GM04503 (cell line): ENCODE results near the gene WNT8A.
"Not testable (repeated sequence)": the region's sequence is repeated elsewhere in the genome, so short reads cannot be mapped to it uniquely, and the experiment has no call there.

Source experiments
- DNase-seq: peaks from one replicate; pipeline ENCODE4 v3.0.0-alpha.2; 2012; ENCODE audit warnings: low read depth

WNT8A gene

GRCh38 chr5:138083702-138084101 lies at the start of gene WNT8A:
WNT8A (plus strand) TSS chr5:138084033; CDS start chr5:138084128, 95 bp downstream.
- no peak for DNase-seq

- DNase-seq: peak; percentile 58
Measured at GRCh38 chr5:138035605-138036537, 48.0 kb upstream of the WNT8A start.

- no peak for DNase-seq
Measured at GRCh38 chr5:138037271-138037670, 46.6 kb upstream of the WNT8A start.

GRCh38 chr5:138037907-138038633 lies 45.8 kb upstream of the WNT8A start:
- DNase-seq: no peak

GRCh38 chr5:138038826-138039225 lies 45.0 kb upstream of the WNT8A start:
- DNase-seq: no peak

GRCh38 chr5:138045283-138045682 lies 38.5 kb upstream of the WNT8A start:
- DNase-seq: not testable (repeated sequence)

GRCh38 chr5:138051441-138052296 lies 32.2 kb upstream of the WNT8A start:
- DNase-seq: no peak

GRCh38 chr5:138052718-138053117 lies 31.1 kb upstream of the WNT8A start:
- not testable (repeated sequence) for DNase-seq

- no peak for DNase-seq
Measured at GRCh38 chr5:138053554-138053953, 30.3 kb upstream of the WNT8A start.

- no peak for DNase-seq
Measured at GRCh38 chr5:138054206-138054605, 29.6 kb upstream of the WNT8A start.

- DNase-seq: no peak
Measured at GRCh38 chr5:138054847-138055558, 28.8 kb upstream of the WNT8A start.

GRCh38 chr5:138064526-138064925 lies 19.3 kb upstream of the WNT8A start:
- DNase-seq: no peak

- no peak for DNase-seq
Measured at GRCh38 chr5:138065102-138065501, 18.7 kb upstream of the WNT8A start.

GRCh38 chr5:138067945-138068344 lies 15.9 kb upstream of the WNT8A start:
- DNase-seq: no peak

GRCh38 chr5:138068742-138069600 lies 14.9 kb upstream of the WNT8A start:
- DNase-seq: peak; percentile 22

- DNase-seq: not testable (repeated sequence)
Measured at GRCh38 chr5:138070026-138070425, 13.8 kb upstream of the WNT8A start.

- DNase-seq: no peak
Measured at GRCh38 chr5:138077064-138077696, 6.7 kb upstream of the WNT8A start.

GRCh38 chr5:138078006-138078643 lies 5.7 kb upstream of the WNT8A start:
- no peak for DNase-seq

- DNase-seq: no peak
Measured at GRCh38 chr5:138082033-138082432, 1.8 kb upstream of the WNT8A start.
